Measurements from ENCODE around the gene MYO10. TPM values are rescaled to one million over a fixed set of nuclear protein-coding genes. Genes with fewer than 3 reads are reported as not detected.

MYO10 gene
- total and polyA plus RNA-seq, 2 of the 8 experiments (the other 6 are each of a cell fraction or from before 2014, with no cell fraction given): 21.5 to 107 TPM

DNA sequence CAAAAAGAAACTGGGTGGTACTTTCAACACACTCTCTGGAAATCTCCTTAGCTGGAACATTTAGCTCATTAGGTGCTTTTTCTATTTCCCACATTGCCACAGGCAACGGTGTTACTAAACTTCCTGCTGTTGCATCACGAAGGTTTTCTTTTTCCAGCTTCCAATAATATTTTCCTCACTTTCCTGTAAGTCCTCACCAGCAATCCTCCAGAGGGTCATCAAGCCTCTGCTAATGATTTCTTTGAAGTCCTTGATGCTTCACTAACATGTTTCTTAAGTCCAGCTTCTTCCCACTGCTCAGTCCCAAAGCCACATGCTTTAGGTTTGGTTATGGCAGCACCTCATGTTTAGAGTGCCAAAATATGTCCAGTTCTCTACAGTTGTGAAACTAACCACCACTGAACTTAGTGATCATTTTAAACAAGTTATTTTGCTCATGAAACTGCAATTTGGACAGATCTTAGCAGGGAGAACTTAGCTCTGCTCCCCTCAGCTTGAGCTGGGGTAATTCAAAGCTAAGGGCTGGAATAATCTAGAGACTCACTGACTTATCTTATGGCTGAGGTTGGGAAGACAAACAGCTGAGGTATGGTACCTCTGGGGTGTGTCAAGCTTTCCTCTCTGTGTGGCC is 279.4 kb downstream of the MYO10 start:
- Histone ChIP-seq H3K18ac (ENCODE audit: extremely low read depth, low read length) (no peak overlapping the region), H3K27me3 (replicated peaks in 1 of 4; ENCODE audit: control insufficient read depth in 3 of 4, extremely low read depth in 1 of 4, insufficient read depth in 3 of 4, low read length in 3 of 4) (no peaks in the 10 kb centered on the region), H3K14ac (ENCODE audit: insufficient read length) (no peak overlapping the region), H2BK120ac (replicated peaks; ENCODE audit: low read depth, low read length) (no peak overlapping the region), H4K20me1 (replicated peaks in 1 of 2; ENCODE audit: control insufficient read depth in 1 of 2, insufficient read depth in 2 of 2, low read length in 2 of 2) (no peaks in the 10 kb centered on the region), H3K4me2 (ENCODE audit: insufficient read depth in 1 of 2, low read depth in 2 of 2, low read length in 2 of 2) (no peak overlapping the region), H2BK12ac (ENCODE audit: low read depth, low read length) (no peak overlapping the region), H4K5ac (ENCODE audit: insufficient read length, low read depth, low read length) (no peak overlapping the region), H2AK5ac (ENCODE audit: low read depth, low read length) (no peak overlapping the region), H4K91ac (replicated peaks; ENCODE audit: insufficient read length, low read length) (no peak overlapping the region), H2BK15ac (ENCODE audit: low read length) (no peak overlapping the region), H3K56ac (replicated peaks; ENCODE audit: insufficient read length, low read depth, low read length) (no peak overlapping the region), H3K79me1 (ENCODE audit: low read depth, low read length) (no peaks in the 10 kb centered on the region), H3K23ac (ENCODE audit: insufficient read length) (no peak overlapping the region), H3K9me3 (ENCODE audit: insufficient read depth in 2 of 2, low read depth in 1 of 2, low read length in 1 of 2) (no peaks in the 10 kb centered on the region), H2BK20ac (ENCODE audit: low read length) (no peak overlapping the region), H3K27ac (ENCODE audit: low read depth, low read length) (no peak overlapping the region), H3K9ac (replicated peaks in 1 of 4; ENCODE audit: extremely low read depth in 1 of 4, low read depth in 3 of 4, low read length in 3 of 4) (no peak overlapping the region), H3K79me2 (ENCODE audit: control insufficient read depth in 1 of 2, insufficient read depth in 2 of 2, low read length in 2 of 2) (no peaks in the 10 kb centered on the region), H3K36me3 (ENCODE audit: control insufficient read depth in 2 of 4, insufficient read depth in 4 of 4, low read length in 3 of 4) (no peaks in the 10 kb centered on the region), H3K4me3 (ENCODE audit: extremely low read depth in 1 of 4, insufficient read depth in 2 of 4, low read depth in 3 of 4, low read length in 4 of 4) (no peak overlapping the region), H2AFZ (ENCODE audit: low read length) (no peak overlapping the region), H3K4me1 (replicated peaks in 1 of 4; ENCODE audit: control insufficient read depth in 3 of 4, insufficient read depth in 4 of 4, low read length in 3 of 4) (no peaks in the 10 kb centered on the region), H4K8ac (ENCODE audit: extremely low read depth, insufficient read depth, low read length) (no peak overlapping the region), H3K23me2 (ENCODE audit: low read depth, low read length) (no peaks in the 10 kb centered on the region), H2BK5ac (ENCODE audit: low read depth, low read length) (no peak overlapping the region), H3K4ac (replicated peaks; ENCODE audit: insufficient read length, low read depth, low read length) (no peak overlapping the region)
- WGBS, 2 experiments (ENCODE audit: extremely low coverage in 1 of 2, insufficient coverage in 1 of 2, insufficient read length in 1 of 2, insufficient replicate concordance in 2 of 2, low coverage in 1 of 2, low lambda C conversion rate in 2 of 2, missing lambda C conversion rate in 1 of 2): 95% methylated on average over 2 of the region's 2 CpGs; no CpG with 5 or more reads in 1 of the 2 experiments
- TF ChIP-seq, protein P1, sequence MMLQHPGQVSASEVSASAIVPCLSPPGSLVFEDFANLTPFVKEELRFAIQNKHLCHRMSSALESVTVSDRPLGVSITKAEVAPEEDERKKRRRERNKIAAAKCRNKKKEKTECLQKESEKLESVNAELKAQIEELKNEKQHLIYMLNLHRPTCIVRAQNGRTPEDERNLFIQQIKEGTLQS (IDR thresholded peaks at IDR 0.05; ENCODE audit: insufficient read depth, low read depth, low read length): no peak
- TF ChIP-seq SP2 (IDR thresholded peaks at IDR 0.05; ENCODE audit: low read length) (no peak), TCF12 (IDR thresholded peaks at IDR 0.05; ENCODE audit: low read depth, low read length) (no peak), RBBP5 (IDR thresholded peaks at IDR 0.05; ENCODE audit: borderline replicate concordance, low read depth, low read length) (no peak), CEBPB (IDR thresholded peaks at IDR 0.05; ENCODE audit: low read depth, low read length) (no peak), RFX5 (IDR thresholded peaks at IDR 0.05; ENCODE audit: borderline replicate concordance, low read depth, low read length) (no peak), KDM5A (IDR thresholded peaks at IDR 0.05; ENCODE audit: low read length) (no peak), YY1 (IDR thresholded peaks at IDR 0.05; ENCODE audit: low read depth, low read length) (no peak), ASH2L (IDR thresholded peaks at IDR 0.05; ENCODE audit: low read length) (no peak), TAF1 (IDR thresholded peaks at IDR 0.05; ENCODE audit: low read depth, low read length) (no peak), MAFK (IDR thresholded peaks at IDR 0.05; ENCODE audit: low read depth, low read length) (no peak), JUND (IDR thresholded peaks at IDR 0.05; ENCODE audit: low read length) (no peak)
- FAIRE-seq (no peak), DNase-seq (ENCODE audit: low read depth in 1 of 2, low spot score in 2 of 2) (no peak)
- ChIA-PET POLR2A (ENCODE audit: partially characterized antibody) (no interaction called here), CTCF (ENCODE audit: partially characterized antibody) (interaction anchor here (0.6 to 3.2 kb wide), 5 partner anchors 10 to 534 kb away, joined by 3 to 14 read pairs (median 5); no protein-coding TSS in a partner anchor)
